ENCODE data around the gene EPM2A. TPM values are rescaled to one million over a fixed set of nuclear protein-coding genes. Genes with fewer than 3 reads are reported as not detected.

The EPM2A gene
- total RNA-seq, 3 donors from 2014 or later, result 4.7 to 52.4 (median 5.3) TPM

Other genes starting within 250 kb of the EPM2A start
- 10 to 100 TPM in 1 of 3 donors, 1 to 10 TPM in 2; 6.3 to 34.7 (median 7.1) TPM for gene FBXO30, start 79.3 kb upstream of the EPM2A start, total RNA-seq
- gene SHPRH, start 228.8 kb upstream of the EPM2A start, total RNA-seq, result 10 to 100 TPM; 12.8 to 24.3 (median 16.7) TPM

Measured in mucosa of descending colon (tissue), 3 donors.